Mammary epithelial cell (primary cell): ENCODE data around the gene RGS19.

Source experiments
- CTCF ChIP-seq, 2 donors: IDR thresholded peaks in 1 of 2; conservative IDR thresholded peaks in 1 of 2; 2 replicates each; pipeline ENCODE4 v1.5.1; 2011 to 2012; ENCODE audit warnings: inconsistent platforms in 2 of 2, low read length in 2 of 2, mild to moderate bottlenecking in 2 of 2, control low read depth in 1 of 2, low read depth in 1 of 2; ENCODE audit not compliant: insufficient read depth in 1 of 2; ENCODE audit errors: extremely low read depth in 1 of 2
- EZH2 ChIP-seq: IDR thresholded peaks from 2 replicates; pipeline ENCODE4 v1.6.1; 2012; ENCODE audit warnings: low read length, inconsistent platforms, borderline replicate concordance

- TF ChIP-seq CTCF (conservative IDR thresholded peaks at IDR 0.05 in 1 of 2, IDR thresholded peaks at IDR 0.05 in 1 of 2; ENCODE audit: extremely low read depth in 1 of 2, insufficient read depth in 1 of 2, low read depth in 1 of 2, low read length in 2 of 2) (no peak), EZH2 (no peak)
Measured at GRCh38 chr20:64025101-64025825, 54.1 kb downstream of the RGS19 start.
